Astrocyte of the spinal cord (primary cell): Measurements from ENCODE around the gene PGA3.
"Not testable (repeated sequence)": the region's sequence is repeated elsewhere in the genome, so short reads cannot be mapped to it uniquely, and the experiment has no call there.

ENCODE experiments used
- DNase-seq: peaks from one replicate; pipeline ENCODE4 v3.0.0; 2011; ENCODE audit warnings: low read depth, low spot score
- H3K4me3 ChIP-seq: 2 replicates; pipeline ENCODE4 v1.5.1; 2011; ENCODE audit warnings: low read depth, mild to moderate bottlenecking, low read length, moderate library complexity
- in situ Hi-C: cut with HindIII; loops from 2 replicates; pipeline ENCODE4 v1.10.0; 2017; ENCODE audit warnings: low sequenced_read_pairs
- TF ChIP-seq, protein P1 (sequence below): IDR thresholded peaks from 2 replicates; pipeline ENCODE4 v1.5.1; 2012; ENCODE audit warnings: low read depth, mild to moderate bottlenecking, low read length, inconsistent platforms

Gene PGA3

DNA sequence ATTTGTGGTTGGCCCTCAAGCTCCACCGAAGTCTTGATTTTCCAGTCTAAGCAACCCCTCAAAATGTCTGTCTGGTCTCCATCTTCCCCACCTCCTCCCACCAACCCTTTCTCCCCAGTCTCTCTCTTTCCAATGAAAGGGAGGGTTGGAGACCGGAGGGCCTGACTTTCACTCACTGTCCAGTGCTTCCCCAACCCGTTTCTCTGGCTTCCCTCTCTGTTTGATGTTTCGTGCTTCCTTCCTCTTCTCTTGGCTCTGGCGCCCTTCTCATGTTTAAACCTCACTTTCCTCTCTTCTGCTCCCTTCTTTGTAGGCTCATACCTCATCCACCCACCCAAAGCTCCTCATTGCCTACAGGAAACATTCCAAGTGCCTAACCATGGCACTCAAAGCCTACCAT, 31.0 kb upstream of the PGA3 start:
- DNase-seq, result no peak
- H3K4me3 ChIP-seq, result no peak overlapping the region
- TF ChIP-seq, protein P1, sequence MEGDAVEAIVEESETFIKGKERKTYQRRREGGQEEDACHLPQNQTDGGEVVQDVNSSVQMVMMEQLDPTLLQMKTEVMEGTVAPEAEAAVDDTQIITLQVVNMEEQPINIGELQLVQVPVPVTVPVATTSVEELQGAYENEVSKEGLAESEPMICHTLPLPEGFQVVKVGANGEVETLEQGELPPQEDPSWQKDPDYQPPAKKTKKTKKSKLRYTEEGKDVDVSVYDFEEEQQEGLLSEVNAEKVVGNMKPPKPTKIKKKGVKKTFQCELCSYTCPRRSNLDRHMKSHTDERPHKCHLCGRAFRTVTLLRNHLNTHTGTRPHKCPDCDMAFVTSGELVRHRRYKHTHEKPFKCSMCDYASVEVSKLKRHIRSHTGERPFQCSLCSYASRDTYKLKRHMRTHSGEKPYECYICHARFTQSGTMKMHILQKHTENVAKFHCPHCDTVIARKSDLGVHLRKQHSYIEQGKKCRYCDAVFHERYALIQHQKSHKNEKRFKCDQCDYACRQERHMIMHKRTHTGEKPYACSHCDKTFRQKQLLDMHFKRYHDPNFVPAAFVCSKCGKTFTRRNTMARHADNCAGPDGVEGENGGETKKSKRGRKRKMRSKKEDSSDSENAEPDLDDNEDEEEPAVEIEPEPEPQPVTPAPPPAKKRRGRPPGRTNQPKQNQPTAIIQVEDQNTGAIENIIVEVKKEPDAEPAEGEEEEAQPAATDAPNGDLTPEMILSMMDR, result no peak
- in situ Hi-C loops, result no loop called here

DNA sequence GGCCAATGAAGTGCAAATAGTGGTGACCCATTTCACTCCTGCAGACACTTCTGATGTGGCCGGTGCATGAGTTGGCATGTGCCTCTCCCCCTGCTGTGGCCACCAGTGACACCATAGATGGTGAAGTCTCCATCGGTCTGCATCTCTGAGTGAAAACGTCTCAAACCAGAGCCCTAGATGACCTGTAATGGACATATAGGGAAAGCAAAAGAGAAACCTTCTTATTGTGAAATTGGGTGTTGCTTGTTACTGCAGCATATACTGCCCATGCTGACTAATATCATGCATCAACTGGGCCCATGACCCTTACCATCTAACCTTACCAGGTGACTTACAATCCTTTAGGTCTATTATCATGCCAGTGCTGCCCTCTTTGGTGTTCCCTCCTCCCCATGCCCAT, 30.4 kb upstream of the PGA3 start:
- H3K4me3 ChIP-seq, result no peak overlapping the region
- TF ChIP-seq, protein P1, result no peak
- no peak for DNase-seq
- in situ Hi-C loops, result no loop called here

DNA sequence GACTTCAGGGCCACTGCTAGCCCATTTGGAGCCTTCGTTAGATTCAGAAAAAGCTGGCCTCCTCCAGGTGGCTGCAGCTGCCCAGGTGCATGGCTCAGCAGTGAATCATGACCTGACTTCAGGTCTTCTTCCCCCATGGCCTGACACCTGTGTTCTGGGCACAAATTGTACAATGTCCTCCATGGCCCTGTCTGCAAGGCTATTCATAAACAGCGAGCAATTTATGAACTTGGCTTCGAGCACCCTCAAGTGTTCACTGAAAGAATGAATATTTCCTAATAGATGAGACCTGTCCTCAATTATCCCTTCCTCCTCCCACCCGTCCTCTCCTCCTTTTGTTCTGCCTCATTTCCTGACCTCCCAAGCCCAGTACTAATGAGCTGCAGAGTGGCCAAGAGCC, 29.9 kb upstream of the PGA3 start:
- H3K4me3 ChIP-seq, result no peak overlapping the region
- in situ Hi-C loops, result no loop called here
- no peak for DNase-seq
- TF ChIP-seq, protein P1, result no peak

DNA sequence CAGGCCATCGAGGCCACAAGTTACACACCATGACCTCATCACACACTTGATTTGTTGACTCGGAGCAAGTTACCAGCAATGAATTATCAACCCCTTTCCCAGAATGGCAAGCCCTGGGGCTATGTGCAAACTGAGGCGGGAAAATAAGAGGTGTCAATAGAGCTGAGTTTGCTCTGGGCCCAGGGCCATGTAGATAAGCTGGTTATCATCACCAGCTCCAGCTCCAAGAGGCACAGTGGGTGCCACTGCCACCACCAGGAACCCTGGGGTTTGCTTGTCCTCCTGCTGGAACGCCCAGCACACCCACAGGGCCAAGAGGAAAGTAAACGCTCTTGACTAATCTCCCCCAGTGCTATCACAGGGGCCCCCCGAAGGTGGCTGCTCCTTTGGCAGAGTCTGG, 29.0 kb upstream of the PGA3 start:
- no peak for DNase-seq
- TF ChIP-seq, protein P1, result no peak
- in situ Hi-C loops, result no loop called here
- no peak overlapping the region for H3K4me3 ChIP-seq

DNA sequence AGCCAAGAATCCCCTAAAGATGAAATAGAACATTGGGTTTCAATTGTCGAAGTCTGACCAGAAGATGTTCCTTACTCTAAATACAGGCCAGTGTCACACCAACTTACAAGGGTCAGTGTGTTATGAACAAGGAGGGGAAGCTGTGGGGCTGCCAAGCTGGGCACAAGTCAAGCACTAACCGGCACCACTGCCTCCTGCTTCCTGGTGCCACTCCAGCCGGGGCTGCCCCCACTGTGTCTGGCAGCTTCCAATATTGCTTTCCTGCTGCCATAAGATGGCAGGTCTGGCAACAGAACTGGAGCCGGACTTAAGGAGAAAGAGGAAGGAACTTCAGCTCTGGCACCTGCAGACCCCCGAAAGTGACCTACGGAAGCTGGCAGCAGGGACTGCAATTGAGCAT, 28.4 kb upstream of the PGA3 start:
- no peak overlapping the region for H3K4me3 ChIP-seq
- DNase-seq, result no peak
- TF ChIP-seq, protein P1, result no peak
- in situ Hi-C loops, result no loop called here

DNA sequence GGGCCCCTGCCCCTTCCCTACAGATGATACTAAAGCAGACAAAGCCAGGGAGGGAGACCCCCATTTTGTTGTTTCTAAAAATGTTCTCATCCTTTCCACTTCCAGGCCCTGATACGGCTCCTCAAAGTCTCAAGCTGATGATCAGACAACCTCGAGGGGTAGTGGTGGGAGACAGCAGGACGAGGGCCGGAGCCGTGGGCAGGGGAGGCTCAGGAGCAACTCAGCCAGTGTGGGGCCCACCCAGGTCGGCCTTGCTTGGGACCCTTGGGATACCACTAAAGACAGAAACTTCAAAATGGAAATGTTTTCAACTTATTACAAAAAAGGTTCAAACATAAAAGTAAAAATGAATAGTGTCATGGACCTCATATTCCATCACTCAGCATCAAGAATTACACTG, 26.9 kb upstream of the PGA3 start:
- in situ Hi-C loops, result no loop called here
- TF ChIP-seq, protein P1, result no peak
- H3K4me3 ChIP-seq, result no peak overlapping the region
- DNase-seq, result no peak

DNA sequence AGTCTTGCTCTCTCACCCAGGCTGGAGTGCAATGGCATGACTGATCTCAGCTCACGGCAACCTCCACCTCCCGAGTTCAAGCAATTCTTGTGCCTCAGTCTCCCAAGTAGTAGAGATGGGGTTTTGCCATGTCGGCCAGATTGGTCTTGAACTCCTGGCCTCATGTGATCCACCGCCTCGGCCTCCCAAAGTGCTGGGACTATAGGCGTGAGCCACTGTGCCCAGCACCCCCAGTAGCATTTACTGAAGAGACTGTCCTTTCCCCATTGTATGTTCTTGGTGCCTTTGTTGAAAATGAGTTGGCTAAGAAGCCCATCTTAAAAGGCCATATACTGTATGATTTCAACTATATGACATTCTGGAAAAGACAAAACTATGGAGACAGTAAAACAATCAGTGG, 23.1 kb upstream of the PGA3 start:
- DNase-seq, in situ Hi-C loops, H3K4me3 ChIP-seq: not testable (repeated sequence)
